GM19351 (cell line): Measurements from ENCODE around the gene ARHGAP33.
"Not testable (repeated sequence)": the region's sequence is repeated elsewhere in the genome, so short reads cannot be mapped to it uniquely, and the experiment has no call there.

Source experiments
- ATAC-seq: cut with Tn5 transposase; IDR thresholded peaks from one replicate; pipeline ENCODE4 v1.9.1; 2021; ENCODE audit warnings: mild to moderate bottlenecking, moderate library complexity; ENCODE audit not compliant: unreplicated experiment

The ARHGAP33 gene

GRCh38 chr19:35754370-35755130 lies 20.8 kb upstream of the ARHGAP33 start:
- ATAC-seq, result no peak

GRCh38 chr19:35755131-35755549 lies 20.2 kb upstream of the ARHGAP33 start:
- ATAC-seq, result no peak

- ATAC-seq, result no peak
These were observed 19.6 kb upstream of the ARHGAP33 start for GRCh38 chr19:35755550-35756376.

GRCh38 chr19:35756377-35757230 lies 18.8 kb upstream of the ARHGAP33 start, which contains the start of gene HSPB6:
Gene HSPB6 (minus strand): TSS chr19:35757029. CDS start chr19:35757008, 21 bp downstream.
- ATAC-seq, result no peak

GRCh38 chr19:35757231-35757748 lies 18.1 kb upstream of the ARHGAP33 start:
- no peak for ATAC-seq

GRCh38 chr19:35757749-35758608 lies 17.4 kb upstream of the ARHGAP33 start, which contains the start of gene PROSER3:
Gene PROSER3 (plus strand): TSS chr19:35758176. CDS start chr19:35758216, 40 bp downstream.
- peak; percentile 94 for ATAC-seq

- ATAC-seq, result no peak
These were observed 15.7 kb upstream of the ARHGAP33 start for GRCh38 chr19:35759697-35760096.

GRCh38 chr19:35760711-35761349 lies 14.5 kb upstream of the ARHGAP33 start:
- ATAC-seq, result no peak

- no peak for ATAC-seq
These were observed 10.7 kb upstream of the ARHGAP33 start for GRCh38 chr19:35764432-35765315.

GRCh38 chr19:35766571-35767104 lies 8.7 kb upstream of the ARHGAP33 start:
- no peak for ATAC-seq

GRCh38 chr19:35767288-35768081 lies 7.9 kb upstream of the ARHGAP33 start:
- no peak for ATAC-seq

- no peak for ATAC-seq
These were observed 7.3 kb upstream of the ARHGAP33 start for GRCh38 chr19:35768082-35768421.

- ATAC-seq, result not testable (repeated sequence)
These were observed 3.0 kb upstream of the ARHGAP33 start for GRCh38 chr19:35772362-35772761.

- no peak for ATAC-seq
These were observed 2.2 kb upstream of the ARHGAP33 start for GRCh38 chr19:35773020-35773806.

GRCh38 chr19:35774274-35775045 lies 904 bp upstream of the ARHGAP33 start:
- ATAC-seq, result no peak

- no peak for ATAC-seq
These were observed 392 bp upstream of the ARHGAP33 start for GRCh38 chr19:35775046-35775297.
